ENCODE data around the gene HOXC11. TPM values are rescaled to one million over a fixed set of nuclear protein-coding genes. Genes with fewer than 3 reads are reported as not detected.

The HOXC11 gene
- total and polyA plus RNA-seq, 2 of the 4 experiments (the other 2 are of a cell fraction): not detected

DNA sequence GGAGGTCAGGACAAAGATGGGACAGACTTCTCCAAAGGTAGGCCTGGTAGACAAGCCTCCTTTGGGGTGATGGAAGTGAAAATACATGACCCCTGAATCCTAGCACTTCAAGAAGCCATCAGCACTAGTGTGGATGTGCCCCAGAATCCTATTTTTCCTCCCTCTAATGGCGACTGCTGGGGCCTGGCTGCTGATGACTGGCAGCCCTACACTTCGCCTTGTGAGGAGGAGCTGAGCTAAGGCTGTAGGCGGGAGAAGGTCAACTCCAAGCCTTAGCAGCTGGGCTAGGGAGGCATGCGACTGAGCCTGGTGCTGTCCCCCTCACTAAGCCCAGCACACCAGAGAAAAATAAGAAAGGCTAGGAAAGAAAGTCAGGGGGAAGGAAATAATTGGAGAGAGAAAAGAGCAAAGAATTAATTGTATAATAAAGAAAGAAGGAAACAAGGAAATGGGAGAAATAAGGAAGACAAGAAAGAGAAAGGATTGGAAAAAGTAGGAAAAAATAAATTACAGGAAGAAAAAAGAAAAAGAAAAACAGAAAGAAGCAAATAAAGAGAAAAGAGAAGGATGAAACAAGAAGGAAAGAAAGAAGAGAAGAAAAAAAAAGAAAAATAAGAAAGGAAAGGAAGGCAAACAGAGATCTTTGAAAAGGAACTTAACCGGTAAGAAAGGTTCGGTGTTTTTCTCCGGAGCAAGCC, 7.3 kb downstream of the HOXC11 start:
- no TSS peak for BruUV-seq (replicated peaks)
- no peak for ATAC-seq (ENCODE audit: low read depth)
- in situ Hi-C loops (cut with MboI; ENCODE audit: low sequenced_read_pairs): no loop called here

More for the DNA sequence above, 7.3 kb downstream of the HOXC11 start:
- intact Hi-C loops (cut with micrococcal nuclease): no loop called here
- no peak overlapping the region for H3K56ac ChIP-seq (ENCODE audit: extremely low read depth, insufficient read depth, low read length)
- H3K27me3 ChIP-seq (ENCODE audit: control insufficient read depth, insufficient read depth, low read length): peaks cover 93% of the 10 kb centered on the region
- H4K20me1 ChIP-seq (ENCODE audit: insufficient read depth, low read length): peaks cover 2% of the 10 kb centered on the region; the same call in 1 of the 2 replicates
- no peak overlapping the region for H2BK120ac ChIP-seq (ENCODE audit: low read depth, low read length)
- H3K9me3 ChIP-seq (ENCODE audit: control insufficient read depth, insufficient read depth, low read length): peaks cover 9% of the 10 kb centered on the region
- DNase-seq: no peak
- H3K27ac ChIP-seq (ENCODE audit: insufficient read depth, low read length): no peak overlapping the region
- no peak overlapping the region for H3K14ac ChIP-seq (replicated peaks; ENCODE audit: low read depth, low read length)
- TF ChIP-seq, protein P1, sequence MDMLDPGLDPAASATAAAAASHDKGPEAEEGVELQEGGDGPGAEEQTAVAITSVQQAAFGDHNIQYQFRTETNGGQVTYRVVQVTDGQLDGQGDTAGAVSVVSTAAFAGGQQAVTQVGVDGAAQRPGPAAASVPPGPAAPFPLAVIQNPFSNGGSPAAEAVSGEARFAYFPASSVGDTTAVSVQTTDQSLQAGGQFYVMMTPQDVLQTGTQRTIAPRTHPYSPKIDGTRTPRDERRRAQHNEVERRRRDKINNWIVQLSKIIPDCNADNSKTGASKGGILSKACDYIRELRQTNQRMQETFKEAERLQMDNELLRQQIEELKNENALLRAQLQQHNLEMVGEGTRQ (IDR thresholded peaks at IDR 0.05; ENCODE audit: low read depth, low read length): no peak
- TF ChIP-seq CHD1 (IDR thresholded peaks at IDR 0.05; ENCODE audit: low read depth, low read length): no peak
- no peak for TF ChIP-seq MAZ (IDR thresholded peaks at IDR 0.05; ENCODE audit: borderline replicate concordance, low read depth, low read length)
- no CpG with 5 or more reads among the region's 7 CpGs for WGBS, 2 experiments (ENCODE audit: extremely low coverage in 2 of 2, insufficient read length in 1 of 2)
- no peak overlapping the region for H2BK5ac ChIP-seq (ENCODE audit: low read depth, low read length, poor library complexity, severe bottlenecking)
- peaks cover 2% of the 10 kb centered on the region; the same call in 1 of the 2 replicates for H3K4me1 ChIP-seq (ENCODE audit: control insufficient read depth, insufficient read depth, low read length)
- ChIA-PET CTCF (no interaction called here), POLR2A (ENCODE audit: unreplicated experiment) (interaction anchor here (0.6 kb wide), 1 partner anchor 20 kb away, joined by 3 read pairs; the partner anchor contains the start of gene HOXC9)
- no peak overlapping the region for H3K9ac ChIP-seq (ENCODE audit: low read depth, low read length)
- H2BK20ac ChIP-seq (ENCODE audit: low read depth, low read length): no peak overlapping the region
- dilution Hi-C loops (cut with HindIII; ENCODE audit: low sequenced_read_pairs, unreplicated experiment): no loop called here
- no peak overlapping the region for H3K23ac ChIP-seq (ENCODE audit: low read depth, low read length)
- no peak overlapping the region for H2AFZ ChIP-seq (replicated peaks; ENCODE audit: low read length, poor library complexity)
- no peaks in the 10 kb centered on the region for H3K9me1 ChIP-seq (ENCODE audit: insufficient read depth, low read length)
- H3K79me1 ChIP-seq (ENCODE audit: low read depth in 1 of 2, low read length in 2 of 2): no peaks in the 10 kb centered on the region
- no peak overlapping the region for H3K4ac ChIP-seq (ENCODE audit: low read depth, low read length)
- H4K8ac ChIP-seq (ENCODE audit: low read depth in 2 of 2, low read length in 2 of 2): no peak overlapping the region
- no peak overlapping the region for H4K5ac ChIP-seq (ENCODE audit: low read depth, low read length)
- no peak overlapping the region for H3K4me2 ChIP-seq (ENCODE audit: low read depth, low read length)
- H2BK15ac ChIP-seq (ENCODE audit: low read depth, low read length): no peak overlapping the region
- no peak overlapping the region for H4K91ac ChIP-seq (ENCODE audit: insufficient read depth, low read depth, low read length)
- H2AK5ac ChIP-seq (ENCODE audit: low read depth, low read length): no peak overlapping the region
- no peak overlapping the region for H3K18ac ChIP-seq (ENCODE audit: low read depth, low read length)
- no peak overlapping the region for H3K4me3 ChIP-seq (ENCODE audit: insufficient read depth, low read depth, low read length)
- H2AK9ac ChIP-seq (replicated peaks; ENCODE audit: low read depth, low read length, poor library complexity): no peak overlapping the region
- H3K36me3 ChIP-seq (ENCODE audit: control insufficient read depth, insufficient read depth, low read length): no peaks in the 10 kb centered on the region
